H1 (cell line): ENCODE measurements around the gene PHTF2. TPM values are rescaled to one million over a fixed set of nuclear protein-coding genes. Genes with fewer than 3 reads are reported as not detected.

Experiments used
- CBX8 ChIP-seq: fragments of 300-800, 300-1000 bp; sonication (generic); IDR thresholded peaks from 2 replicates; pipeline ENCODE4 v1.7.1; 2016; ENCODE audit warnings: low read depth, low read length, borderline replicate concordance
- CTBP2 ChIP-seq: IDR thresholded peaks from 2 replicates; pipeline ENCODE4 v1.7.0; 2011; ENCODE audit warnings: borderline replicate concordance, mild to moderate bottlenecking, moderate library complexity, mixed read lengths, low read length; ENCODE audit not compliant: insufficient read depth, insufficient read length
- E2F6 ChIP-seq: IDR thresholded peaks from 2 replicates; pipeline ENCODE4 v1.6.1; 2012; ENCODE audit warnings: inconsistent platforms
- NANOG ChIP-seq: IDR thresholded peaks from 2 replicates; pipeline ENCODE4 v1.6.1; 2011; ENCODE audit warnings: low read length, low read depth, mild to moderate bottlenecking, inconsistent platforms; ENCODE audit not compliant: insufficient read depth, poor library complexity, severe bottlenecking
- polyA plus RNA-seq, 7 experiments: library from polyadenylated mRNA; depleted of rRNA in 3 of 7; stranded (reverse) in 5 of 7; unstranded in 2 of 7; fragments of >200 nt in 5 of 7; fragments of 200-250 nt in 2 of 7; gene quantifications; 1 replicate in 5 of 7; 2 replicates in 1 of 7; 4 replicates in 1 of 7; pipeline versions ENCODE4 v1.2.1 to v1.2.3, GENCODE V29; 2011 to 2013; ENCODE audit warnings: missing spikeins in 2 of 7, mixed read lengths in 2 of 7
- total RNA-seq: library from RNA; stranded (reverse); fragmentation: NEBNext Ultra II Directional; extraction: Animal tissue kit (Norgen Biotek cat#: 25700); gene quantifications from 2 replicates; pipeline ENCODE4 v1.2.1, GENCODE V29; 2021

Gene PHTF2
- total and polyA plus RNA-seq, 2 of the 8 experiments (the other 6 are each of a cell fraction or from before 2014, with no cell fraction given) = 9.0 to 25.4 TPM

GRCh38 chr7:77846317-77847092 is 47.9 kb downstream of the PHTF2 start (continued):
- TF ChIP-seq CTBP2 (no peak), E2F6 (no peak), CBX8 (no peak), NANOG (no peak)
